ENCODE results near the gene AQR.

The AQR gene

DNA sequence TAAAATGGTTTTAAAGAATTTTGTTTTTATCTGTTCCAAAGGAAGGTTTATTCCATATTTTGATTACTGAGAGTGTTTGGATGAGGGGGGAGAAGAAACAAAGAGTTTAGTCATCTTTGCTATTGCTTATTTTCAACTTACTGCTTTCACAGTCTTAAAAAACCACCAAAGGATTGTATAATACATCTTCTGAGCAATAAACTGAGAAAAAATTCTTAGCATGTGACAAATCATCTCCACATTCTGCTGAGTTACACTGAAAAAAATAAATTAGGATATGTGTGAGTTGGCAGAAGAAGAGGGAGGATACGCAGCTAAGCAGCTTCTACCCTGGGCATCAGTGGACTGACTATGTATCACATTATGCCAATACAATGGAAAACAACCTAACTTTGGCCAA lies 151.0 kb downstream of the AQR start:
- TF ChIP-seq POLR2AphosphoS5 (IDR thresholded peaks at IDR 0.05; ENCODE audit: low read depth, low read length) (no peak), TAF1 (IDR thresholded peaks at IDR 0.05; ENCODE audit: borderline replicate concordance, insufficient read depth, low read length) (no peak), SIN3A (IDR thresholded peaks at IDR 0.05; ENCODE audit: borderline replicate concordance, insufficient read depth, low read length) (no peak), FOXP2 (optimal IDR thresholded peaks at IDR 0.05; ENCODE audit: borderline replicate concordance, extremely low read depth, extremely low read length, insufficient read depth) (no peak)
- TF ChIP-seq, protein P1, sequence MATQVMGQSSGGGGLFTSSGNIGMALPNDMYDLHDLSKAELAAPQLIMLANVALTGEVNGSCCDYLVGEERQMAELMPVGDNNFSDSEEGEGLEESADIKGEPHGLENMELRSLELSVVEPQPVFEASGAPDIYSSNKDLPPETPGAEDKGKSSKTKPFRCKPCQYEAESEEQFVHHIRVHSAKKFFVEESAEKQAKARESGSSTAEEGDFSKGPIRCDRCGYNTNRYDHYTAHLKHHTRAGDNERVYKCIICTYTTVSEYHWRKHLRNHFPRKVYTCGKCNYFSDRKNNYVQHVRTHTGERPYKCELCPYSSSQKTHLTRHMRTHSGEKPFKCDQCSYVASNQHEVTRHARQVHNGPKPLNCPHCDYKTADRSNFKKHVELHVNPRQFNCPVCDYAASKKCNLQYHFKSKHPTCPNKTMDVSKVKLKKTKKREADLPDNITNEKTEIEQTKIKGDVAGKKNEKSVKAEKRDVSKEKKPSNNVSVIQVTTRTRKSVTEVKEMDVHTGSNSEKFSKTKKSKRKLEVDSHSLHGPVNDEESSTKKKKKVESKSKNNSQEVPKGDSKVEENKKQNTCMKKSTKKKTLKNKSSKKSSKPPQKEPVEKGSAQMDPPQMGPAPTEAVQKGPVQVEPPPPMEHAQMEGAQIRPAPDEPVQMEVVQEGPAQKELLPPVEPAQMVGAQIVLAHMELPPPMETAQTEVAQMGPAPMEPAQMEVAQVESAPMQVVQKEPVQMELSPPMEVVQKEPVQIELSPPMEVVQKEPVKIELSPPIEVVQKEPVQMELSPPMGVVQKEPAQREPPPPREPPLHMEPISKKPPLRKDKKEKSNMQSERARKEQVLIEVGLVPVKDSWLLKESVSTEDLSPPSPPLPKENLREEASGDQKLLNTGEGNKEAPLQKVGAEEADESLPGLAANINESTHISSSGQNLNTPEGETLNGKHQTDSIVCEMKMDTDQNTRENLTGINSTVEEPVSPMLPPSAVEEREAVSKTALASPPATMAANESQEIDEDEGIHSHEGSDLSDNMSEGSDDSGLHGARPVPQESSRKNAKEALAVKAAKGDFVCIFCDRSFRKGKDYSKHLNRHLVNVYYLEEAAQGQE (IDR thresholded peaks at IDR 0.05; ENCODE audit: insufficient read depth in 1 of 2, low read depth in 2 of 2, low read length in 2 of 2), result no peak

DNA sequence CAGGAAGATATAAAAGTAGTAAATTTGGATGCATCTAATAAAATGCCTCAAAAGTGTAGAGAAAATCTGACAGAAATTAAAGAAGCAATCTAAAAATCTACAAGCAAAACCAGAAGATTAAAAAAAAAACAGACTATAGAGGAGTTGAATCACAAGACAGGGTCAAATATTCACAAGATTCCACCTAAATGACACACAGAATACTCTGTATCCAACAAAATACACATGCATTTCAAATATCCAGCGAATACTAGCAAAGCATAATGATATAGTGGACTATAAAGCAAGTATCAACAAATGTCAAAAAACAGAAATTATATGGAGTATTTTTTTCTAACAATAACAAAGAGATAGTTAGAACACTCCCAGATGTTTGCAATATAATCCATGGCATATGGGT lies 153.7 kb downstream of the AQR start:
- no peak for TF ChIP-seq FOXP2 (optimal IDR thresholded peaks at IDR 0.05; ENCODE audit: borderline replicate concordance, extremely low read depth, extremely low read length, insufficient read depth)
- no peak for TF ChIP-seq TAF1 (IDR thresholded peaks at IDR 0.05; ENCODE audit: borderline replicate concordance, insufficient read depth, low read length)

DNA sequence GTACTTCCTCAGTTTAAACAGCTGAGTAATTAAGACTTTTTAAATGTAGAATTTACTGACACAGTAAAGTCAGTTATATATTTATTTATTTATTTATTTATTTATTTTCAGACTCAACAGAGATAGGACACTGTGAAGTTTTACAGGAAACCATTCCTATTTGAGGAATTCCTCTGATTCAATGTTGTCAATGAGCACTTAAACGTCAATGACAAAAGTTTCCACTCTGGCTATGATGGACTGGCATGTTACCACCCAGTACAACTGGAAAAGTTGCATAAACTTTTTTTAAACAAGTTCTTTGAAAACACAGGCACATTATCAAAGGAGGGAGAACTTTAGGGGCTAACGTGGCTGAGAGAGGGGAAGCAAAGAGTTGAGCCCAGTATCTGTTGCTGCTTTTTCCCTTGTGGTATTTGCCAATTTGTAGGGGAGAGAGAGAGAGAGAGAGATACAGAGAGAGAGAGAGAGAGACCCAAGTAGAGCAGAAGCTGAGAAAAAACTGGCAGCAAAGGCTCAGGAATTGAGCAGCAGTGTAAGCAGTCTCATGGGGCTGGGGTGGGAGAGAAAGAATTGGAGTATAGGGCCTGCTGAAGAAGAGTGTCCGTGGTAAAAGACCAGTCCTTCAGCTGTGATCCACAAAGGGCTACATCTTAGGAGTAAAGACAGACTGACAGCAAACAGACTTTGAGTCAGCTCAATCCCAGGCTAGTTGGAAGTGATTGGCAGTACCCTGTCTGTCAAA lies 155.9 kb downstream of the AQR start:
- TF ChIP-seq TAF1 (IDR thresholded peaks at IDR 0.05; ENCODE audit: borderline replicate concordance, insufficient read depth, low read length) (no peak), FOXP2 (optimal IDR thresholded peaks at IDR 0.05; ENCODE audit: borderline replicate concordance, extremely low read depth, extremely low read length, insufficient read depth) (no peak), SIN3A (IDR thresholded peaks at IDR 0.05; ENCODE audit: borderline replicate concordance, insufficient read depth, low read length) (no peak), POLR2AphosphoS5 (IDR thresholded peaks at IDR 0.05; ENCODE audit: low read depth, low read length) (no peak)
- TF ChIP-seq, protein P1 (IDR thresholded peaks at IDR 0.05; ENCODE audit: insufficient read depth in 1 of 2, low read depth in 2 of 2, low read length in 2 of 2), result no peak

DNA sequence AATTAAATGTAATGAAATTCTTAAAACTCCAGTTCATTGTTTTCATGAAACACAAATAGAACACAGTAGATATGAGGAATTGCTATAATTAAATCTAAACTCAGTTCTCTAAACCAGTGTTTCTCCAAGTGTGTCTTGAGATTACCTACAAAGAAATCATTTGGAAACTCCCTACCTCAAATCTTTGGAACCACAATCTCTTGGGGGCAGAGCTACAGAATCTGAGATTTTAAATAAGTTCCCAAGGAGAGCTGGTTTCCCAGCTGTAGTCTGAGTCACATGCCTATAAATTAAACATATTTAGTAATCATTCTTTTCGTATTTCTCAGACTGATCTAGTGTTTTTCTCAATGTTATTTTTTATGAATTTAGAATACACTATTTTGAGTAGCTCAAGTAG lies 157.2 kb downstream of the AQR start:
- TF ChIP-seq FOXP2 (optimal IDR thresholded peaks at IDR 0.05; ENCODE audit: borderline replicate concordance, extremely low read depth, extremely low read length, insufficient read depth) (no peak), SIN3A (IDR thresholded peaks at IDR 0.05; ENCODE audit: borderline replicate concordance, insufficient read depth, low read length) (no peak), TAF1 (IDR thresholded peaks at IDR 0.05; ENCODE audit: borderline replicate concordance, insufficient read depth, low read length) (no peak), POLR2AphosphoS5 (IDR thresholded peaks at IDR 0.05; ENCODE audit: low read depth, low read length) (no peak)
- TF ChIP-seq, protein P1 (IDR thresholded peaks at IDR 0.05; ENCODE audit: insufficient read depth in 1 of 2, low read depth in 2 of 2, low read length in 2 of 2), result no peak

DNA sequence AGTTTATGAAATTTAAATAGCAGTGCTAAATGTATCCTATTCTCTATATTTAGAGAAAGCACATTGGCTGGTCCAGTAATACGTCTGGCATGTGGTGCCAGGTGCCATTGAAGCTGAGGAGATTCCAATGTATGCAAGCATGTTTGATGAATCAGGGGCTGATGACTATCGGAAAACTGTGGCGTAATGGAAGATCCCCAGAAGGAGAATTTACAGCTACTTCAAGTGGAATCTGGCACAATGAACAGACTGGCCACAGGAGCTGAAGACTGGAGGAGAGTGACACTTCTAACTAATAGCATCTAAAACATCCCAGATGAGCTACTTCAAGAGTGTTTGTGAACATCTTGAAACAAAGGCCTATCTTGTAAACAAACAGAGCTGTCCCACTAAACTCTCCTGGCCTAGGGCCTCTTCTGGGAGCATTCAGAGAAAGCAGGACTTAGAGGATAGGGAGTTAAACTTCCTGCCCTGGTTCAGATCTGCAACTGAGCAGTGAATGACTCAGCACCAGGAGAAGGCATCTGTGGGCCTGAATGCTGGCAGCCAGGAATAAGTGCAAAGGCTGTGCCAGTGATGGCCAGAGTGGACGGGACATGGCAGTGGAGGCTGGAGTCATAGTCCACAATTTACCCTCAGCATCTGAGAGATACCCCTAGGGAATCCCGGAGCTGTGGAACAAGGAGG lies 159.0 kb downstream of the AQR start:
- TF ChIP-seq SIN3A (IDR thresholded peaks at IDR 0.05; ENCODE audit: borderline replicate concordance, insufficient read depth, low read length) (no peak), FOXP2 (optimal IDR thresholded peaks at IDR 0.05; ENCODE audit: borderline replicate concordance, extremely low read depth, extremely low read length, insufficient read depth) (peak; percentile 16)

DNA sequence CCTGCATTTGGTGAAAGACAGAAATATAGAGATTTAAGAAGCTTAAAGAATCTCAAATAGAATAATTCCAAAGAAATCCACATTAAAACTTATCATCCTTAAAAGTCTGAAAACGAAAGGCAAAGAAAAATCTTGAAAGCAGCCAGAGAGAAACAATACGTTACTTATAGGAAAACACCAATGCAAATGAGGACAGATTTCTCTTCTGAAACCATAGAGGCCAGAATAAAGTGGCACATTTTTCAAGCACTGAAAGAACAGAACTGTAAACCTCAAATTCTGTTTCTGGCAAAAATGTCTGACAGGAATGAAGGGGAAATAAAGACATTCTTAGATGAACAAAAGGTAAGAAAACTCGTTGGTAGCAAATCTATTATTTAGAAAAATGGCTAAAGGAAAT lies 160.4 kb downstream of the AQR start:
- TF ChIP-seq TAF1 (IDR thresholded peaks at IDR 0.05; ENCODE audit: borderline replicate concordance, insufficient read depth, low read length), result no peak
- no peak for TF ChIP-seq SIN3A (IDR thresholded peaks at IDR 0.05; ENCODE audit: borderline replicate concordance, insufficient read depth, low read length)
- TF ChIP-seq FOXP2 (optimal IDR thresholded peaks at IDR 0.05; ENCODE audit: borderline replicate concordance, extremely low read depth, extremely low read length, insufficient read depth), result no peak
- TF ChIP-seq POLR2AphosphoS5 (IDR thresholded peaks at IDR 0.05; ENCODE audit: low read depth, low read length), result no peak
- TF ChIP-seq, protein P1 (IDR thresholded peaks at IDR 0.05; ENCODE audit: insufficient read depth in 1 of 2, low read depth in 2 of 2, low read length in 2 of 2), result no peak

Measured in PFSK-1 (cell line).